Peyer's patch (tissue), 4 donors: ENCODE results near the gene PIAS1. TPM values are rescaled to one million over a fixed set of nuclear protein-coding genes. Genes with fewer than 3 reads are reported as not detected.
"Not testable (repeated sequence)": the region's sequence is repeated elsewhere in the genome, so short reads cannot be mapped to it uniquely, and the experiment has no call there.

ENCODE experiments used
- DNase-seq, 3 donors: peaks; one replicate each; pipeline ENCODE4 v3.0.0-alpha.2; 2017 to 2019
- H3K27ac ChIP-seq, 4 donors: fragments of 200-600 bp; sonication (generic); one replicate each; pipeline ENCODE4 v1.5.1; 2016 to 2019
- H3K27me3 ChIP-seq, 2 donors: fragments of 200-600 bp; sonication (generic); one replicate each; pipeline ENCODE4 v1.5.1; 2019
- H3K36me3 ChIP-seq, 3 donors: fragments of 200-600 bp; sonication (generic); one replicate each; pipeline ENCODE4 v1.5.1; 2016 to 2019
- H3K4me1 ChIP-seq, 4 donors: fragments of 200-600 bp; sonication (generic); one replicate each; pipeline ENCODE4 v1.5.1; 2016 to 2019
- H3K4me3 ChIP-seq, 4 donors: fragments of 200-600 bp; sonication (generic); 1 replicate in 3 of 4; 2 replicates in 1 of 4; pipeline ENCODE4 v1.5.1; 2016 to 2019; ENCODE audit warnings: mild to moderate bottlenecking in 1 of 4
- H3K9me3 ChIP-seq, 4 donors: fragments of 200-600 bp; sonication (generic); one replicate each; pipeline ENCODE4 v1.5.1; 2016 to 2019; ENCODE audit warnings: mild to moderate bottlenecking in 1 of 4
- POLR2A ChIP-seq, 2 donors: fragments of 450-650 bp; IDR thresholded peaks; one replicate each; pipeline ENCODE4 v1.5.1; 2017; ENCODE audit warnings: antibody characterized with exemption in 2 of 2, mild to moderate bottlenecking in 2 of 2, moderate library complexity in 2 of 2
- total RNA-seq, 4 donors: library from RNA; depleted of rRNA; stranded (reverse); fragments of >200 nt; gene quantifications; one replicate each; pipeline ENCODE4 v1.1.0, GENCODE V29; 2016
- TF ChIP-seq, protein P1 (sequence below), 6 experiments: fragments of 450-650 bp in 4 of 6; fragments of 200-600 bp in 2 of 6; sonication (generic) in 1 of 6; IDR thresholded peaks; one replicate each; pipeline ENCODE4 v1.5.1; 2017 to 2019; ENCODE audit warnings: antibody characterized with exemption in 6 of 6, mild to moderate bottlenecking in 3 of 6, moderate library complexity in 1 of 6

PIAS1 gene
- total RNA-seq, 4 donors from 2014 or later: 71.1 to 95.7 (median 81.0) TPM

DNA sequence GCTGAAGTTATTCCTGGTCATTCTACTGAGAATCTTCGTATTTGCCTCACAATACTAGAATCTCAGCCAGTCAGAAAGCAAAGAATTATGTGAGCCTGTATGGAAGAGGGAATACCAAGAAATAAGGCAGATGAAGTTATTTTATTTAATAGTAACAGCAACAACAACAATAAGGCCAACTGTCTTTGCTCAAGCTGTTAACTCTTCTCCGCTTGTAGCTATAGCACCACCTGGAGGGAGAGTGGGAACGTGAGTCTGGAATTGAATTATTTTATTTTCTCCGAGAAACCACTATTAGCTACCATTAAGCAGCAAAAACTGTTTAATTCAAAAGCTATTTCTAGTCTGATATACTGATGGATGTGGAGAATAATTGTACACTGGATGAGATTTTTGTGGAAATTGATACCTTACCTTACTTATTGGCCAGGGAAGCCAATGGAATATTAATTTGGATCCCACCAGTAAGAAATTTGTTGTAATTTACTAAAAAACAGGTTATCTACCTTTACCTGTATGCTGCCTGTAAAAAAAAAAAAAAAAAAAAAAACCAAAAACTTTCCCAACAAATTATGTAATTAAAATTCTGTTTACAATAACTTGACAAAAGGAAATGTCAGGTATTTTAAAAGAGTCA, 100.9 kb downstream of the PIAS1 start:
- peak in 1 of 3 donors; percentile 77 for DNase-seq

DNA sequence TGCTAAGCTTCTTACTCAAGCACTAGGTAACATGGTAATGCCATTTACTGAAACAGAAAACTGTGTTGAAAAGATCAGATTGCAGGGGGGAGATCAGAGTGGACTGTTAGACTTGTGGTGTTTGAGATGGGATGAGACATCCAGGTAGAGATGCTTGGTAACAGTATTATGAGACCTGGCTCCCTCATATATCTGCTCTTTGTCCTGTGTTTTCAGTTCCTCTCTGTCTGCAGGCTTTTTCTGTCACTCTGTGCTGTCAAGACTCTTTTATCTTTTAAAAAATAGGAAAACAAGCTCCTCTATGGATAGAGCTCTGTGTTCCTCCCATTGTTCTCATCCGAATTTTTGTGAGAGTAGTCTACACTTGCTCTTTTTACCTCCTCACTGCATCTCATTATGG, 103.0 kb downstream of the PIAS1 start:
- Histone ChIP-seq H3K27me3 (no peaks in the 10 kb centered on the region), H3K9me3 (no peaks in the 10 kb centered on the region), H3K36me3 (peaks cover 0 to 50% (median 0%) of the 10 kb centered on the region in 3 donors), H3K4me1 (peaks cover 0 to 4% (median 0%) of the 10 kb centered on the region in 4 donors), H3K4me3 (no peak overlapping the region), H3K27ac (no peak overlapping the region)
- no peak for DNase-seq
- TF ChIP-seq, protein P1, sequence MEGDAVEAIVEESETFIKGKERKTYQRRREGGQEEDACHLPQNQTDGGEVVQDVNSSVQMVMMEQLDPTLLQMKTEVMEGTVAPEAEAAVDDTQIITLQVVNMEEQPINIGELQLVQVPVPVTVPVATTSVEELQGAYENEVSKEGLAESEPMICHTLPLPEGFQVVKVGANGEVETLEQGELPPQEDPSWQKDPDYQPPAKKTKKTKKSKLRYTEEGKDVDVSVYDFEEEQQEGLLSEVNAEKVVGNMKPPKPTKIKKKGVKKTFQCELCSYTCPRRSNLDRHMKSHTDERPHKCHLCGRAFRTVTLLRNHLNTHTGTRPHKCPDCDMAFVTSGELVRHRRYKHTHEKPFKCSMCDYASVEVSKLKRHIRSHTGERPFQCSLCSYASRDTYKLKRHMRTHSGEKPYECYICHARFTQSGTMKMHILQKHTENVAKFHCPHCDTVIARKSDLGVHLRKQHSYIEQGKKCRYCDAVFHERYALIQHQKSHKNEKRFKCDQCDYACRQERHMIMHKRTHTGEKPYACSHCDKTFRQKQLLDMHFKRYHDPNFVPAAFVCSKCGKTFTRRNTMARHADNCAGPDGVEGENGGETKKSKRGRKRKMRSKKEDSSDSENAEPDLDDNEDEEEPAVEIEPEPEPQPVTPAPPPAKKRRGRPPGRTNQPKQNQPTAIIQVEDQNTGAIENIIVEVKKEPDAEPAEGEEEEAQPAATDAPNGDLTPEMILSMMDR (IDR thresholded peaks at IDR 0.05): no peak
- TF ChIP-seq POLR2A (IDR thresholded peaks at IDR 0.05): no peak

More for the DNA sequence above, 100.9 kb downstream of the PIAS1 start:
- no peaks in the 10 kb centered on the region for H3K27me3 ChIP-seq
- peaks cover 0 to 4% (median 0%) of the 10 kb centered on the region in 4 donors for H3K4me1 ChIP-seq
- TF ChIP-seq, protein P1 (IDR thresholded peaks at IDR 0.05): peak in 5 of 6 experiments; percentile 41 to 89 (median 84)
- TF ChIP-seq POLR2A (IDR thresholded peaks at IDR 0.05): no peak
- H3K4me3 ChIP-seq: no peak overlapping the region
- no peak overlapping the region for H3K27ac ChIP-seq
- H3K9me3 ChIP-seq: no peaks in the 10 kb centered on the region
- H3K36me3 ChIP-seq: peaks cover 0 to 30% (median 0%) of the 10 kb centered on the region in 3 donors

DNA sequence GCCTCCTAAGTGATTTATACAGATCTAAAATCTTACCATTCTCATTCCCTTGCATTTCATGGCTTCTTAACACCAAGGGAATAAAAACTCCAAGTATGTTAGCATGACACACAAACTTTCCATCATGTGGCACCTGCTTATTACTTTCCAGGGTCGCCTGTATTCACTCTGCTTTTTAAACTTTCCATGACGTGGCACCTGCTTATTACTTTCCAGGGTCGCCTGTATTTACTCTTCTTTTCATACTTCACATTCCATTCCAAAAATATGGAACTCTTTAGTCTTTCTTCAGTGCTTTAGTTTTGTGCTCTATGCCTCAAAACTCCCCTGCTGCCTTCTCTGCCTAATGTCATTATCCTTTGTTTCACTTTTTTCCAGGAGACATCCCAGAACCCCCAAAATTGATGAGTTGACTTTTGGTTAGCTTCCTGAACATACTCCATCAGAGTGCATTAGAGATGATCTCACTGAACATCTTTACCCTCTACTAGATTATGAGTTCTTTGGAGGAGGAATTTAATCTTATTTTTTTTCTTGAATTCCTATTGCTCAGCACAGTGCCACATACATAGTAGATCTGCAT, 104.0 kb downstream of the PIAS1 start:
- peaks cover 0 to 4% (median 0%) of the 10 kb centered on the region in 4 donors for H3K4me1 ChIP-seq
- no peak for TF ChIP-seq POLR2A (IDR thresholded peaks at IDR 0.05)
- TF ChIP-seq, protein P1 (IDR thresholded peaks at IDR 0.05): no peak
- no peak overlapping the region for H3K27ac ChIP-seq
- peaks cover 0 to 57% (median 0%) of the 10 kb centered on the region in 3 donors for H3K36me3 ChIP-seq
- DNase-seq: no peak
- no peak overlapping the region for H3K4me3 ChIP-seq
- no peaks in the 10 kb centered on the region for H3K27me3 ChIP-seq
- no peaks in the 10 kb centered on the region for H3K9me3 ChIP-seq

DNA sequence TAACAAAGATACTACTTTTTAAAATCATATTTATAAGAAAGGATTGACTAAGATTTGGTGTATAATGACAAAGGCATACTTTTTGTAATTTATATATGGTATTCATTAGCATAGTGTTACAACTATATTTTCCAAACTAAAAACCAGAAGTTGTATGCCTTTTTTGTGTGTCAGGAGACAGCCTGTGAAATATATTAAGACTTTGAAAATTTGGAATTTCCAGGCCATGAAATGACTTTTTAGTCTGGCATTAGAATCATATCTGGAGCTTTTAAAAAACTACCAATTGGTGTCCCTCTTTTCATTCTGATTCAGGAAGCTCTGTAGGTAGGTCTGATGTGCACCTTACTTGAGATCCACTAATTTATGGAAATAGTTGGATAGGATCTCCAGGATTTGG, 109.1 kb downstream of the PIAS1 start:
- TF ChIP-seq, protein P1 (IDR thresholded peaks at IDR 0.05): no peak
- TF ChIP-seq POLR2A (IDR thresholded peaks at IDR 0.05): no peak
- H3K4me3 ChIP-seq: no peak overlapping the region
- no peak overlapping the region for H3K27ac ChIP-seq
- H3K9me3 ChIP-seq: no peaks in the 10 kb centered on the region
- peaks cover 0 to 61% (median 0%) of the 10 kb centered on the region in 3 donors for H3K36me3 ChIP-seq
- H3K4me1 ChIP-seq: no peaks in the 10 kb centered on the region
- DNase-seq: no peak
- H3K27me3 ChIP-seq: no peaks in the 10 kb centered on the region

DNA sequence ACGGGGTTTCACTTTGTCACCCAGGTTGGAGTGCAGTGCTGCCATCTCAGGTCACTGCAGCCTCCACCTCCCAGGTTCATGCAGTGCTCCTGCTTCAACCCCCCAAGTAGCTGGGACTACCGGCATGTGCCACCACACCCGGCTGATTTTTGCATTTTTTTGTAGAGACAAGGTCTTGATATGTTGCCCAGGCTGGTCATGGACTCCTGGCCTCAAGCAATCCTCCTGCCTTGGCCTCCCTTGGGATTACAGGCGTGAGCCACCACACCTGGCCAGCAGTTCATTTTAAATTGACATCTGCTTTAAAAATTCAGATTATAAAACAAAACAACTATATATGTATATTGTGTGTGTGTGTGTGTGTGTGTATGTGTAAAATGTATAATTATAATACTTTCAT, 112.7 kb downstream of the PIAS1 start:
- H3K36me3 ChIP-seq: peaks cover 0 to 32% (median 0%) of the 10 kb centered on the region in 3 donors
- H3K9me3 ChIP-seq: no peaks in the 10 kb centered on the region
- DNase-seq: no peak
- no peaks in the 10 kb centered on the region for H3K27me3 ChIP-seq
- no peak for TF ChIP-seq POLR2A (IDR thresholded peaks at IDR 0.05)
- TF ChIP-seq, protein P1 (IDR thresholded peaks at IDR 0.05): no peak
- H3K4me3 ChIP-seq: no peak overlapping the region
- H3K27ac ChIP-seq: no peak overlapping the region
- no peaks in the 10 kb centered on the region for H3K4me1 ChIP-seq

DNA sequence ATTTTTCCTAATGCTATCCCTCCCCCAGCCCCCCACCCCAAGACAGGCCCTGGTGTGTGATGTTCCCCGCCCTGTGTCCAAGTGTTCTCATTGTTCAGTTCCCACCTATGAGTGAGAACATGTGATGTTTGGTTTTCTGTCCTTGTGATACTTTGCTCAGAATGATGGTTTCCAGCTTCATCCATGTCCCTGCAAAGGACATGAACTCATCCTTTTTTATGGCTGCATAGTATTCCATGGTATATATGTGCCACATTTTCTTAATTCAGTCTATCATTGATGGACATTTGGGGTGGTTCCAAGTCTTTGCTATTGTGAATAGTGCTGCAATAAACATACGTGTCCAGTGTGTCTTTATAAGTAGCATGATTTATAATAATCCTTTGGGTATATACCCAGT, 117.9 kb downstream of the PIAS1 start:
- peaks cover 0 to 39% (median 0%) of the 10 kb centered on the region in 3 donors for H3K36me3 ChIP-seq
- H3K27me3 ChIP-seq: not testable (repeated sequence)

More for the DNA sequence above, 117.9 kb downstream of the PIAS1 start:
- not testable (repeated sequence) for H3K4me1 ChIP-seq, DNase-seq, H3K4me3 ChIP-seq, H3K27ac ChIP-seq, H3K9me3 ChIP-seq
